Astrocyte of the cerebellum (primary cell): ENCODE data around the gene NVL.
A peak's percentile ranks its signal among the peaks of the same experiment; 100 is the strongest.

ENCODE experiments used
- DNase-seq: peaks from one replicate; pipeline ENCODE4 v3.0.0-alpha.2; 2011; ENCODE audit warnings: low read depth
- H3K4me3 ChIP-seq: 2 replicates; pipeline ENCODE4 v1.5.1; 2011; ENCODE audit warnings: mild to moderate bottlenecking, low read depth, low read length, moderate library complexity
- in situ Hi-C: cut with HindIII; loops from 2 replicates; pipeline ENCODE4 v1.10.0; 2017; ENCODE audit warnings: low sequenced_read_pairs
- TF ChIP-seq, protein P1 (sequence below): IDR thresholded peaks from 2 replicates; pipeline ENCODE4 v1.5.1; 2012; ENCODE audit warnings: low read length, low read depth, moderate library complexity, mild to moderate bottlenecking; ENCODE audit errors: missing control alignments

Gene NVL

DNA sequence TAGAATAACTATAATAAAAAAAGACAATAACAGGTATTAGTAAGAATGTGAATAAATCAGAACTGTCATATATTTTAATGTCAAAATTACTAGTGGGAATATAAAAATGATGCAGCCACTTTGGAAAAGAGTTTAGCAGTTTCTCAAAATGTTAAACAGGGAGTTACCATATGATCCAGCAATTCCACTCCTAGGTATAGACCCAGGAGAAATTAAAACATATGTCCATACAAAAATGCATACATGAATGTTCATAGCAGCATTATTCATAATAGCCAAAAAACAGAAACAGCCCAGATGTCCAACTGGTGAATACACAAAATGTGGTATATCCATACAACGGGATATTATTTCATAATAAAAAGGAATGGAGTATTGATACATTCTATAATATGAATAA is 71.6 kb downstream of the NVL start:
- TF ChIP-seq, protein P1, sequence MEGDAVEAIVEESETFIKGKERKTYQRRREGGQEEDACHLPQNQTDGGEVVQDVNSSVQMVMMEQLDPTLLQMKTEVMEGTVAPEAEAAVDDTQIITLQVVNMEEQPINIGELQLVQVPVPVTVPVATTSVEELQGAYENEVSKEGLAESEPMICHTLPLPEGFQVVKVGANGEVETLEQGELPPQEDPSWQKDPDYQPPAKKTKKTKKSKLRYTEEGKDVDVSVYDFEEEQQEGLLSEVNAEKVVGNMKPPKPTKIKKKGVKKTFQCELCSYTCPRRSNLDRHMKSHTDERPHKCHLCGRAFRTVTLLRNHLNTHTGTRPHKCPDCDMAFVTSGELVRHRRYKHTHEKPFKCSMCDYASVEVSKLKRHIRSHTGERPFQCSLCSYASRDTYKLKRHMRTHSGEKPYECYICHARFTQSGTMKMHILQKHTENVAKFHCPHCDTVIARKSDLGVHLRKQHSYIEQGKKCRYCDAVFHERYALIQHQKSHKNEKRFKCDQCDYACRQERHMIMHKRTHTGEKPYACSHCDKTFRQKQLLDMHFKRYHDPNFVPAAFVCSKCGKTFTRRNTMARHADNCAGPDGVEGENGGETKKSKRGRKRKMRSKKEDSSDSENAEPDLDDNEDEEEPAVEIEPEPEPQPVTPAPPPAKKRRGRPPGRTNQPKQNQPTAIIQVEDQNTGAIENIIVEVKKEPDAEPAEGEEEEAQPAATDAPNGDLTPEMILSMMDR, result no peak
- no peak overlapping the region for H3K4me3 ChIP-seq
- DNase-seq, result no peak
- in situ Hi-C loops, result no loop called here

DNA sequence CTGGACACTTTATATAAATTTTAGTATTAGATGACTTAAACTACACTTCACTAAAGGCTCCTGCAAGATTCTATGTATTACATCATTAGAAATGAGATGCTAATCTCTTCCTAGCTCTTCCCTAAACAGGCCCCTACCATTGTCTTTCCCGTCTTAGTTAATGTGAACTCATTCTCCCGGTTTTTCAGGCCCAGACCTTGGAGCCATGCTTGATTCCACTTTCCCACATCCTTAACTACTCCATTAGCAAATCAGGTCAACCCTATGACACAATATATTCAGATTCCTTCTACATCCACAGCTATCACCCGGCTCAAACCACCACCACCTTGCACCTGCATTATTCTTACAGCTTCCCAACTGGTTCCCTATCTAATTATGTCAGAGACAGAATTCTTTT is 73.3 kb downstream of the NVL start:
- TF ChIP-seq, protein P1, result no peak
- in situ Hi-C loops, result no loop called here
- DNase-seq, result no peak
- no peak overlapping the region for H3K4me3 ChIP-seq

DNA sequence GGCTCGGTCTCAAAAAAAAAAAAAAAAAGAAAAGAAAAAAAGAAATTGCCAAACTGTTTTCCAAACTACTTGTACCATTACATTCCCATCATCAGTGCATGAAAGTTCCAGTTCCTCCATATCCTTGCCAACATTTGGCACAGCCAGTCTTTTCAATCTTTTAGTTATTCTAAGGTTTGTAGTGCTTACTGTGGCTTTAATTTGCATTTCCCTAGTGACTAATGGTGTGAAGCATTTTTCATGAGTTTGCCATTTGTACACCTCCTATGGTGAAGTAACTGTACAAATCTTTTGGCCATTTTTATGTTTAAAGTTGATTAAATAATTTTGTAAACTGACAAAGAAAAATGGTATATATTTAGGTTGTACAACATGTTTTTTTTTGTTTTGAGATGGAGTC is 76.3 kb downstream of the NVL start:
- TF ChIP-seq, protein P1, result no peak
- no peak overlapping the region for H3K4me3 ChIP-seq
- DNase-seq, result peak; percentile 60
- in situ Hi-C loops, result no loop called here

DNA sequence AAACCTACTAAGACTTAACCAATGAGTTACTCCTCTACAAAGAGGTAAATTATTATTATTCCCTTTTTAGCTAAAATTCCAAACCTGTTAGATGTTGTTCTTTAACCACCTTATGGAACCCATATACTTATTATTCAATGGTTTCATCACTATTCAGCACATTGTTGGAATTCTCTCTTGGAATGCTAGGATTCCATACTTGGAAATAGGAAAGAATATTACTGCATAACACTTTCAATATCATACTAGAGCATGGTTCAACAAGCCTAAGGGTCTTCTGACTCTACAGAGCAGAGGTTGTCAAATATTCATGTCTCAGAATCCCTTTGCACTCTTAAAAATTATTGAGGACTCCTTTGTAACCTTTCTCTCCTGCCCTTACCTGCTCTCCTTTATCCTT is 77.5 kb downstream of the NVL start:
- in situ Hi-C loops, result no loop called here
- no peak for DNase-seq
- TF ChIP-seq, protein P1, result no peak
- H3K4me3 ChIP-seq, result no peak overlapping the region

DNA sequence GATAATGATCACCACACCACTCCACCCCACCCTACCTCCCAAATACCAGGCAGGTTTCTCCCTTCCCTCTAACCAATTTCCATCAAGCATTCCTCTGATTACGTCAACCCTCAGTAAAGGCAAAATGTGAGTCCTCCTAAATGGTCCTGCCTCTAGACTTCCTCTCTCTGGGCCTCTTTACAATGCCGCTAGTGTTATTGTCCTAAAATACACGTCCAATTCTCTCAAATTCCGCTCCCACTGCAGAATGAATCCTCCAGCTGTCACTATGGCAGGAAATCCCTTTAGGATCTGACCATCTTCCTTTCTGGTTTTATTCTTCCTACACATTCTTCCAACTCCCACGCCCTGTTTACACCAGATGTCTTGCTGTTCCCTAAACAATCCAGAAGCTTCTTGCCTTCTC is 78.2 kb downstream of the NVL start:
- TF ChIP-seq, protein P1, result no peak
- no peak overlapping the region for H3K4me3 ChIP-seq
- in situ Hi-C loops, result no loop called here
- no peak for DNase-seq

DNA sequence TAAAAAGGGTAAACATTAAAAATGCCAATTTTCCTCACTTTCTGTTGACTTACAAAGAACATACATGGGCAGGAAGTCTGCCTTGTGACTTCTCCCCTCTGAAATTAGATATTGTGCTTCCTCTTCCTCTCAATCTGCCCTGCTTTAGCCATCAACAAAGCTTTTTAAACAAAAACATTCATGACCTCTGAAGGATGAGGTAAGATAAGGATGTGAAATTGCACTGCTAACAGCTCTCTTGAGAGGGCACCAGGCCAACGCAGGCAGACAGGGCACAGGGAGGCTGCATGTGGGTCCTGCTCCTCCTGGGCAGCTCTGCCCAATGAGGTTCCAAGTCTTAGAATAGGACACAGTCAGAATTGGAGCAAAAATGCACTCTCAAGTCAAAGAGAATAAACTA is 84.8 kb downstream of the NVL start:
- TF ChIP-seq, protein P1, result no peak
- no peak for DNase-seq
- no peak overlapping the region for H3K4me3 ChIP-seq
- in situ Hi-C loops, result no loop called here

DNA sequence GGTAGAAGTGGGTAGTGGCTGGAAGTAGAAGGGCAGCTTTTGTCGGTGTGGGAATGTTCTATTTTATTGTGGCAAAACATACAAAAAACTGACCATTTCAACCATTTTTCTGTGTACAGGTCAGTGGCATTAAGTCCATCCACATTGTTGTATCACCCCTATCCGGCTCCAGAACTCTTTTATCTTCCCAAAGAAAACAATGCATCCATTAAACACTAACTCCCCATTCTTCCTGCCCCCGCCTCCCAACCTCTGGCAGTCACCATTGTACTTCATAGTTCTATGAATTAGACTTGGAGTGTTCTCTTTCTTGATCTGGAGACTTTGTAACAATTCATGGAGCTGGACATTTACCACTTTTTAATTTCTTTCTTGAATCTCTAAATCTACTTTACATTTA is 91.2 kb downstream of the NVL start:
- no peak overlapping the region for H3K4me3 ChIP-seq
- DNase-seq, result no peak
- TF ChIP-seq, protein P1, result no peak
- in situ Hi-C loops, result no loop called here
